ENCODE data around the gene GRM8.
"Not testable (repeated sequence)": the region's sequence is repeated elsewhere in the genome, so short reads cannot be mapped to it uniquely, and the experiment has no call there.

DNA sequence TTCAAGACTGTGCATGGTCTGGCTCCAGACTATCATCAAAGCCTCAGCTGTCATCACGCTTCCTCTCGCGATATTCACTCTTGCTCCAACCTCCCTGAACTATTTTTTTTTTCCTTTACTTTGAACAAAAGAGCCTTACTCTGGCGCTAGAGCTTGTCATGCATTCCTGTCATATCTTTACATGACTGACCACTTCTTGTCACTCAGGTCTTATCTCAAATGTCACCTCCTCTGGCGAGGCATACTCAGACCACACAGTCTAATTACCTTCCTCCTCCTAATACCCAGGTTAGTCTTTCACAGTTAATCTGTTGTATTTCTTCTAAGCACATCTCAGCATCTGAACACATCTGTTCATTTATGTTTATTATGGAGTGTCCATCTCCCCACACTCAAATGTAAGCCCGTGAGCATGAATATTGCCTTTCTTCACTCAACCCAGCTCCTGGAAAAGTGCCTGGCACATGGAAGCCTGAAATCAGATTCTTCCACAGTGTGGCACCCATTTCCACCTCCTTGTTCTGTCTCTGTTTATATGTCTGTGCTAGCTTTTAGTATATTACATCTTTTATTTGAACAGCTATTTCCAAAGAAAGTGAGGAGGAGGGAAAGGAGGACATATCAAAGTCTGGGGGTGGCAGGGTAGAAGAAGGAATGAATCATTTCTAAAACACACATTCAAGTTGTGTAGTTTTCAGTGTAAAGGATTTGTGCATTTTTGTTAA lies 351.5 kb downstream of the GRM8 start:
- TF ChIP-seq JUN (IDR thresholded peaks at IDR 0.05; ENCODE audit: borderline replicate concordance, low read depth, low read length); JUN (CRISPR knock-in tag; IDR thresholded peaks at IDR 0.05; ENCODE audit: borderline replicate concordance); EGR1 (conservative IDR thresholded peaks at IDR 0.05); NR2F6 (CRISPR knock-in tag; IDR thresholded peaks at IDR 0.05); EZH2 (IDR thresholded peaks at IDR 0.05; ENCODE audit: borderline replicate concordance, low read depth, low read length); NR2C2 (CRISPR knock-in tag; IDR thresholded peaks at IDR 0.05); NR2C2 (tag; IDR thresholded peaks at IDR 0.05); ZNF717 (CRISPR knock-in tag; IDR thresholded peaks at IDR 0.05); ZFX (CRISPR knock-in tag; IDR thresholded peaks at IDR 0.05); LEF1 (IDR thresholded peaks at IDR 0.05): not testable (repeated sequence)

All from K562 (cell line).